ENCODE results near the gene ZNF664. TPM values are rescaled to one million over a fixed set of nuclear protein-coding genes. Genes with fewer than 3 reads are reported as not detected.
A peak's percentile ranks its signal among the peaks of the same experiment; 100 is the strongest.

Gene ZNF664
- total RNA-seq, 1 donor from 2014 or later, result 27.7 TPM

- Histone ChIP-seq H3K4me1 (no peaks in the 10 kb centered on the region), H3K36me3 (no peaks in the 10 kb centered on the region), H3K9me3 (peaks cover 0 to 10% of the 10 kb centered on the region in 2 donors), H3K4me3 (no peak overlapping the region), H3K27ac (no peak overlapping the region), H3K27me3 (no peaks in the 10 kb centered on the region)
- intact Hi-C loops (cut with DNase I), result no loop called here
- TF ChIP-seq, protein P1, sequence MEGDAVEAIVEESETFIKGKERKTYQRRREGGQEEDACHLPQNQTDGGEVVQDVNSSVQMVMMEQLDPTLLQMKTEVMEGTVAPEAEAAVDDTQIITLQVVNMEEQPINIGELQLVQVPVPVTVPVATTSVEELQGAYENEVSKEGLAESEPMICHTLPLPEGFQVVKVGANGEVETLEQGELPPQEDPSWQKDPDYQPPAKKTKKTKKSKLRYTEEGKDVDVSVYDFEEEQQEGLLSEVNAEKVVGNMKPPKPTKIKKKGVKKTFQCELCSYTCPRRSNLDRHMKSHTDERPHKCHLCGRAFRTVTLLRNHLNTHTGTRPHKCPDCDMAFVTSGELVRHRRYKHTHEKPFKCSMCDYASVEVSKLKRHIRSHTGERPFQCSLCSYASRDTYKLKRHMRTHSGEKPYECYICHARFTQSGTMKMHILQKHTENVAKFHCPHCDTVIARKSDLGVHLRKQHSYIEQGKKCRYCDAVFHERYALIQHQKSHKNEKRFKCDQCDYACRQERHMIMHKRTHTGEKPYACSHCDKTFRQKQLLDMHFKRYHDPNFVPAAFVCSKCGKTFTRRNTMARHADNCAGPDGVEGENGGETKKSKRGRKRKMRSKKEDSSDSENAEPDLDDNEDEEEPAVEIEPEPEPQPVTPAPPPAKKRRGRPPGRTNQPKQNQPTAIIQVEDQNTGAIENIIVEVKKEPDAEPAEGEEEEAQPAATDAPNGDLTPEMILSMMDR (IDR thresholded peaks at IDR 0.05), result no peak
- no peak for DNase-seq (ENCODE audit: low spot score in 2 of 2)
Measured at GRCh38 chr12:124045671-124046455, 72.8 kb downstream of the ZNF664 start.

GRCh38 chr12:124046456-124046740 lies 73.4 kb downstream of the ZNF664 start:
- intact Hi-C loops (cut with DNase I), result no loop called here
- Histone ChIP-seq H3K4me1 (no peaks in the 10 kb centered on the region), H3K27ac (no peak overlapping the region), H3K4me3 (no peak overlapping the region), H3K27me3 (no peaks in the 10 kb centered on the region), H3K36me3 (no peaks in the 10 kb centered on the region), H3K9me3 (peaks cover 0 to 10% of the 10 kb centered on the region in 2 donors)
- TF ChIP-seq, protein P1 (IDR thresholded peaks at IDR 0.05), result no peak
- no peak for DNase-seq (ENCODE audit: low spot score in 2 of 2)

DNA sequence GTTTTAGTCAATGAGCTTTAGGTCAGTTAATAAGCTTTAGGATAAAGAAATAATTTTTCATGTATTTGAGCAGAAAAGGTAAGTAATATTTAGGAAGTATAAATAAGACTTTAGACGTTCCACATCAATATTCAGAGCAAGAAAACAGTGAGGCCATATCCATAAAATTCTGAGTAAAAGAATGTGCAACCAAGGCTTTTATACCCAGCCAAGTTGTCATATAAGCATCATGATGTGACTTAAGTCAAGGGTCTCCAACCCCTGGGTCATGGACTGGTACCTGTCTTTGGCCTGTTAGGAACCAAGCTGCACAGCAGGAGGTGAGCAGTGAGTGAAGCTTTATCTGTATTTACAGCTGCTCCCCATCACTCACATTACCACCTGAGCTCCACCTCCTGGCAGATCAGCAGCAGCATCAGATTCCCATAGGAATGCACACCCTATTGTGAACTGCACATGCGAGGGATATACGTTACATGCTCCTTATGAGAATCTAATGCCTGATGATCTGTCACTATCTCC lies 74.1 kb downstream of the ZNF664 start:
- Histone ChIP-seq H3K4me1 (no peaks in the 10 kb centered on the region), H3K36me3 (no peaks in the 10 kb centered on the region), H3K4me3 (no peak overlapping the region), H3K27me3 (no peaks in the 10 kb centered on the region), H3K27ac (no peak overlapping the region), H3K9me3 (peaks cover 0 to 10% of the 10 kb centered on the region in 2 donors)
- TF ChIP-seq, protein P1 (IDR thresholded peaks at IDR 0.05), result no peak
- no peak for DNase-seq (ENCODE audit: low spot score in 2 of 2)
- intact Hi-C loops (cut with DNase I), result no loop called here

DNA sequence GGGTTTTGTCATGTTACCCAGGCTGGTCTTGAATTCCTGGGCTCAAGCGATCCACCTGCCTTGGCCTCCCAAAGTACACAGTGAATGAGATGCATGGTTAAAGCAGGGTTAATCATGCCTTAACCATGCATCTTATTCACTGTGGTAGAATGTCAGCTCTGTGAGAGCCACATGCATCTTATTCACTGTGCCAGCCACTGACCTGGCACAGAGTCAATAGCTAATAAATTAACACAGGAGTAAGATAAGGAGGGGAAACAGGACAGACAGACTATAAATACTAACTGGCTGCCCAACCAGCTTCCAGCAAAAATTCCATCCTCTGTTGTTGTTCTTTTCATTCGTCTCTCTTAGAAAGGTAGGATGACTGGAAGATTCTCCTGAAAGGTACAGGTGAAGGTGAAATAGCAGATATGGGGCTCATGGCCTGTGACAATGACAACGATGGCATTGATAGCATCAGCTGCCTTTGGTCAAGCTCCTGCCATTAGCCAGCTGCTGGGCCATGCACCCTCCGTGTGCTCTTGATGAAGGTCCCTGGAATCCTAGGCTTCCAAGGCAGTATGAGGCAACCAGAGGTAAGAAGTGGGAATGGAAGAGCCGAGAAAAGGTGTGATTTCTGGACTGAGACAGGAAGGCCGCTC lies 76.6 kb downstream of the ZNF664 start:
- TF ChIP-seq, protein P1 (IDR thresholded peaks at IDR 0.05), result no peak
- intact Hi-C loops (cut with DNase I), result loop anchor here (5.0 kb wide), 2 partner anchors 718 to 848 kb away; no protein-coding TSS in a partner anchor
- Histone ChIP-seq H3K4me3 (no peak overlapping the region), H3K4me1 (no peaks in the 10 kb centered on the region), H3K27me3 (no peaks in the 10 kb centered on the region), H3K27ac (no peak overlapping the region), H3K9me3 (peaks cover 0 to 10% of the 10 kb centered on the region in 2 donors), H3K36me3 (no peaks in the 10 kb centered on the region)
- DNase-seq (ENCODE audit: low spot score in 2 of 2), result no peak

DNA sequence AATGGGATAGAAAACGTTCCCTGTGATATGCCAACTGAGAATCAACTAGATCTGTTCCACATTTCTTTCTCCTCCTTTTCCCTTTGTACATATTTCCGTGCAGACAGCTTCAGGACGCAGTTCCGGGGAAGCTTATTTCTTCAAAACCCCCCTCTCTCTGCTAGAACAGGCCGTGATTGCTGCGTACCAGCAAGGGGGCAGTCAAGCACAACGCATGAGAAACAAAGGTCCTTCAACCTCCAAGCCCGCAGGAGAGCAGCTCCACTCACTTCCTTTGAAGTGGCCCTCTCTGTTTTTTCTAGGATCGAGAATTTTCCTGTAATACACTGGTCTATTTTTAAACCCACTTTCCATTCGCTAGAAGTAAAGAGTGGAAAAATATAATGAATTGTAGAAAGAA lies 80.8 kb downstream of the ZNF664 start:
- no peak overlapping the region for H3K4me3 ChIP-seq
- H3K27me3 ChIP-seq, result no peaks in the 10 kb centered on the region
- DNase-seq (ENCODE audit: low spot score in 2 of 2), result no peak
- H3K27ac ChIP-seq, result no peak overlapping the region
- H3K9me3 ChIP-seq, result peaks cover 0 to under 1% of the 10 kb centered on the region in 2 donors
- no peaks in the 10 kb centered on the region for H3K4me1 ChIP-seq
- TF ChIP-seq, protein P1 (IDR thresholded peaks at IDR 0.05), result peak; percentile 56 to 73 (median 72)
- no peaks in the 10 kb centered on the region for H3K36me3 ChIP-seq
- intact Hi-C loops (cut with DNase I), result loop anchor here (1.0 to 5.0 kb wide), 3 partner anchors 267 to 843 kb away; no protein-coding TSS in a partner anchor

Measured in ascending aorta (tissue), 2 donors.